DOHH2 (cell line): ENCODE results near the gene CLDN7.

Experiments
- H3F3A ChIP-seq: fragments of 200-600 bp; sonication (generic), shearing (Covaris generic); 2 replicates; pipeline ENCODE4 v1.6.0; 2016; ENCODE audit warnings: antibody characterized with exemption, mild to moderate bottlenecking; ENCODE audit not compliant: control insufficient read depth, insufficient read depth
- H3K27ac ChIP-seq: fragments of 200-600 bp; sonication (generic); 2 replicates; pipeline ENCODE4 v1.5.1; 2014; ENCODE audit warnings: low read depth, mild to moderate bottlenecking, low read length, moderate library complexity
- H3K27me3 ChIP-seq: fragments of 200-600 bp; sonication (generic); 2 replicates; pipeline ENCODE4 v1.6.1; 2014; ENCODE audit warnings: mild to moderate bottlenecking, low read length, mixed read lengths; ENCODE audit not compliant: control insufficient read depth
- H3K36me3 ChIP-seq: fragments of 200-600 bp; sonication (generic); 2 replicates; pipeline ENCODE4 v1.6.1; 2014; ENCODE audit warnings: mild to moderate bottlenecking, low read length, moderate library complexity, mixed read lengths; ENCODE audit not compliant: control insufficient read depth
- H3K4me1 ChIP-seq: fragments of 200-600 bp; sonication (generic); 2 replicates; pipeline ENCODE4 v1.6.1; 2014; ENCODE audit warnings: mild to moderate bottlenecking, low read length, mixed read lengths; ENCODE audit not compliant: control insufficient read depth
- H3K4me2 ChIP-seq: fragments of 200-600 bp; sonication (generic); 2 replicates; pipeline ENCODE4 v1.6.0; 2014; ENCODE audit warnings: mild to moderate bottlenecking, low read length, moderate library complexity
- H3K4me3 ChIP-seq: fragments of 200-600 bp; sonication (generic); 2 replicates; pipeline ENCODE4 v1.5.1; 2014; ENCODE audit warnings: mild to moderate bottlenecking, low read length, mixed read lengths
- H3K79me2 ChIP-seq: fragments of 200-600 bp; sonication (generic); 2 replicates; pipeline ENCODE4 v1.6.1; 2014; ENCODE audit warnings: mild to moderate bottlenecking, low read length, mixed read lengths; ENCODE audit not compliant: control insufficient read depth
- H3K9me2 ChIP-seq: fragments of 200-600 bp; sonication (generic); replicated peaks from 2 replicates; pipeline ENCODE4 v1.6.1; 2014; ENCODE audit warnings: mild to moderate bottlenecking, low read length, mixed read lengths; ENCODE audit not compliant: control insufficient read depth
- H3K9me3 ChIP-seq: fragments of 200-600 bp; sonication (generic); 2 replicates; pipeline ENCODE4 v1.6.1; 2014; ENCODE audit warnings: antibody characterized with exemption, low read length, mixed read lengths; ENCODE audit not compliant: control insufficient read depth, insufficient read depth
- H4K20me1 ChIP-seq: fragments of 200-600 bp; sonication (generic); 2 replicates; pipeline ENCODE4 v1.6.0; 2014; ENCODE audit warnings: low read depth, mild to moderate bottlenecking, antibody characterized with exemption, low read length, moderate library complexity; ENCODE audit not compliant: control insufficient read depth, insufficient read depth
- EZH2phosphoT487 ChIP-seq: fragments of 200-600 bp; sonication (generic); IDR thresholded peaks from 2 replicates; pipeline ENCODE4 v1.6.1; 2017; ENCODE audit warnings: borderline replicate concordance, mild to moderate bottlenecking, antibody characterized with exemption, low read length, moderate library complexity, mixed read lengths
- TF ChIP-seq, protein P1 (sequence below): fragments of 200-600 bp; sonication (generic); IDR thresholded peaks from one replicate; pipeline ENCODE4 v1.5.1; 2014; ENCODE audit warnings: antibody characterized with exemption, mild to moderate bottlenecking, low read depth, low read length; ENCODE audit not compliant: poor library complexity, severe bottlenecking

The CLDN7 gene

GRCh38 chr17:7243453-7243729 is 18.9 kb downstream of the CLDN7 start:
- Histone ChIP-seq H3K9me3 (no peaks in the 10 kb centered on the region), H3F3A (peaks cover 42% of the 10 kb centered on the region), H3K79me2 (peaks cover 59% of the 10 kb centered on the region), H3K9me2 (no peaks in the 10 kb centered on the region), H3K4me3 (peak overlapping the region; percentile 100), H4K20me1 (no peaks in the 10 kb centered on the region), H3K4me1 (peaks cover 28% of the 10 kb centered on the region), H3K4me2 (peak overlapping the region; percentile 97), H3K27ac (0 out of 2 replicates have a peak overlapping the region, but pooled peaks have one; percentile 21), H3K36me3 (peaks cover 58% of the 10 kb centered on the region), H3K27me3 (no peaks in the 10 kb centered on the region)
- no peak for TF ChIP-seq EZH2phosphoT487
- TF ChIP-seq, protein P1, sequence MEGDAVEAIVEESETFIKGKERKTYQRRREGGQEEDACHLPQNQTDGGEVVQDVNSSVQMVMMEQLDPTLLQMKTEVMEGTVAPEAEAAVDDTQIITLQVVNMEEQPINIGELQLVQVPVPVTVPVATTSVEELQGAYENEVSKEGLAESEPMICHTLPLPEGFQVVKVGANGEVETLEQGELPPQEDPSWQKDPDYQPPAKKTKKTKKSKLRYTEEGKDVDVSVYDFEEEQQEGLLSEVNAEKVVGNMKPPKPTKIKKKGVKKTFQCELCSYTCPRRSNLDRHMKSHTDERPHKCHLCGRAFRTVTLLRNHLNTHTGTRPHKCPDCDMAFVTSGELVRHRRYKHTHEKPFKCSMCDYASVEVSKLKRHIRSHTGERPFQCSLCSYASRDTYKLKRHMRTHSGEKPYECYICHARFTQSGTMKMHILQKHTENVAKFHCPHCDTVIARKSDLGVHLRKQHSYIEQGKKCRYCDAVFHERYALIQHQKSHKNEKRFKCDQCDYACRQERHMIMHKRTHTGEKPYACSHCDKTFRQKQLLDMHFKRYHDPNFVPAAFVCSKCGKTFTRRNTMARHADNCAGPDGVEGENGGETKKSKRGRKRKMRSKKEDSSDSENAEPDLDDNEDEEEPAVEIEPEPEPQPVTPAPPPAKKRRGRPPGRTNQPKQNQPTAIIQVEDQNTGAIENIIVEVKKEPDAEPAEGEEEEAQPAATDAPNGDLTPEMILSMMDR, result no peak

GRCh38 chr17:7242717-7243452 is 19.4 kb downstream of the CLDN7 start:
- TF ChIP-seq, protein P1, result no peak
- TF ChIP-seq EZH2phosphoT487, result no peak
- Histone ChIP-seq H3K79me2 (peaks cover 55% of the 10 kb centered on the region), H3K4me1 (peaks cover 28% of the 10 kb centered on the region), H4K20me1 (no peaks in the 10 kb centered on the region), H3K36me3 (peaks cover 58% of the 10 kb centered on the region), H3K27ac (peak overlapping the region; percentile 78), H3K9me2 (no peaks in the 10 kb centered on the region), H3F3A (peaks cover 42% of the 10 kb centered on the region), H3K4me2 (peak overlapping the region; percentile 97), H3K9me3 (no peaks in the 10 kb centered on the region), H3K4me3 (peak overlapping the region; percentile 100), H3K27me3 (no peaks in the 10 kb centered on the region)

DNA sequence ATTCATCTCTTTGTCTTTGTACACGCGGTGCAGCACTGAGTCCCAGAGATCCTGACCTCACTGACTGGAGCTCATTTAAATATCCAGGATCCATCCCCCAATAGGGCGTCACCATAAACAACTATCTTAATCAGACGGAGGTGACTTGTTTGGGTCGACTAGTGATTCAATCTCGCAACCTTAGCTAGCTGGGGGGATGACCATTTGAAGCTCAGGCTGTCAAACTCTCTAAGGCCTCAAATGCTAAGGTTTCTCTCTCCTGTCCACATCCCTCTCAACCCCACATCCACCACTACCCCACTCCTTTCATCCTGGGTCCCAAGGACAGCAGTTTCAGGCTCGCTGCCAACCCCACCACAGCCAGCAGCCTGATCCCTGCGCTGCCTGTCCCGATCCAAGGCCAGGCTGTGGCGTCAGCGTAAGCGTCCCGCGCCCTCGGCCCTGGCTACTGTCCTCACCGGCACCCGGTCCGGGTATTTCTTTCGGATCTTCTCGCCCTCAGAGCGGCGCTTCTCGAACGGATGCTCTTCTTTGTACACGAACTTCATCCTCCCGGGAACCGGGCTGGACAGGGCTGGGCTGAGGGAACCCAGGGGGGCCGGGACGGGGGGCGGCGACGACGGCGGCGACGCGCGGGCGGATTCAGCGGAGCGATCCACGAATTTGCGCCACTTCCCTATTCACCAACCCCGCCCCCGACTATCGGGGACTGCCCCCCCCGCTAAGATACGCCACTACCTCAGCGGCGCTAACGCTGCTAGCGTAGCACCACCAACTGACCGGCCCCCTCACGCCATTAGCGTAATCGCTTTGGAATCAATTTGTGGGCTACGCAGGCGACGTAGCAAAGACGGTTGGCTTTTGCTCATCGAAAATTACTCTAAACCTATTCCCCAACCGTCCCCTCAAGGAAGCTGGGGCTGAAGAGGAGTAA is 20.2 kb downstream of the CLDN7 start, which contains the start of gene GABARAP:
Gene GABARAP (minus strand): TSS at position 667 of the 934 bp plus-strand sequence. CDS start 119 bp downstream, at position 548.
- no peaks in the 10 kb centered on the region for H3K9me2 ChIP-seq
- no peaks in the 10 kb centered on the region for H3K27me3 ChIP-seq
- H3K4me1 ChIP-seq, result peaks cover 34% of the 10 kb centered on the region
- H3K4me2 ChIP-seq, result peak within 1 kb of the TSS; percentile 97
- H3K4me3 ChIP-seq, result peak within 1 kb of the TSS; percentile 100
- H3K9me3 ChIP-seq, result no peaks in the 10 kb centered on the region
- peaks cover 4% of the 10 kb centered on the region; the same call in 1 of the 2 replicates for H4K20me1 ChIP-seq
- H3K36me3 ChIP-seq, result peaks cover 61% of the 10 kb centered on the region
- H3F3A ChIP-seq, result peaks cover 48% of the 10 kb centered on the region
- TF ChIP-seq EZH2phosphoT487, result no peak
- TF ChIP-seq, protein P1, result no peak
- peaks cover 55% of the 10 kb centered on the region for H3K79me2 ChIP-seq
- H3K27ac ChIP-seq, result peak within 1 kb of the TSS; percentile 78
